Measurements from ENCODE around the gene ITPRIPL2. TPM values are rescaled to one million over a fixed set of nuclear protein-coding genes. Genes with fewer than 3 reads are reported as not detected.

Gene ITPRIPL2
- total RNA-seq, 1 experiment from 2014 or later = 30.0 TPM

- DNase-seq (ENCODE audit: extremely low read depth, low read depth) = no peak
Measured at GRCh38 chr16:19092653-19093410, 20.9 kb upstream of the ITPRIPL2 start.

GRCh38 chr16:19093631-19094541, 19.9 kb upstream of the ITPRIPL2 start:
- DNase-seq (ENCODE audit: extremely low read depth, low read depth) = no peak

GRCh38 chr16:19094542-19095365, 19.0 kb upstream of the ITPRIPL2 start:
- peak; percentile 71 for DNase-seq (ENCODE audit: extremely low read depth, low read depth)

GRCh38 chr16:19095654-19096053, 18.1 kb upstream of the ITPRIPL2 start:
- DNase-seq (ENCODE audit: extremely low read depth, low read depth) = no peak

GRCh38 chr16:19098173-19098572, 15.6 kb upstream of the ITPRIPL2 start:
- no peak for DNase-seq (ENCODE audit: extremely low read depth, low read depth)

- DNase-seq (ENCODE audit: extremely low read depth, low read depth) = no peak
Measured at GRCh38 chr16:19102187-19102872, 11.4 kb upstream of the ITPRIPL2 start.

- no peak for DNase-seq (ENCODE audit: extremely low read depth, low read depth)
Measured at GRCh38 chr16:19104607-19105006, 9.2 kb upstream of the ITPRIPL2 start.

GRCh38 chr16:19105131-19105530, 8.6 kb upstream of the ITPRIPL2 start:
- DNase-seq (ENCODE audit: extremely low read depth, low read depth) = no peak

- DNase-seq (ENCODE audit: extremely low read depth, low read depth) = no peak
Measured at GRCh38 chr16:19105891-19106624, 7.7 kb upstream of the ITPRIPL2 start.

- no peak for DNase-seq (ENCODE audit: extremely low read depth, low read depth)
Measured at GRCh38 chr16:19106625-19107020, 7.1 kb upstream of the ITPRIPL2 start.

GRCh38 chr16:19108409-19109287, 5.1 kb upstream of the ITPRIPL2 start:
- DNase-seq (ENCODE audit: extremely low read depth, low read depth) = no peak

- no peak for DNase-seq (ENCODE audit: extremely low read depth, low read depth)
Measured at GRCh38 chr16:19109288-19109664, 4.5 kb upstream of the ITPRIPL2 start.

GRCh38 chr16:19110537-19111360, 3.0 kb upstream of the ITPRIPL2 start:
- DNase-seq (ENCODE audit: extremely low read depth, low read depth) = no peak

- DNase-seq (ENCODE audit: extremely low read depth, low read depth) = no peak
Measured at GRCh38 chr16:19112099-19112407, 1.7 kb upstream of the ITPRIPL2 start.

- DNase-seq (ENCODE audit: extremely low read depth, low read depth) = no peak
Measured at GRCh38 chr16:19114359-19115147, 789 bp downstream of the ITPRIPL2 start.

GRCh38 chr16:19115148-19116021, 1.6 kb downstream of the ITPRIPL2 start:
- no peak for DNase-seq (ENCODE audit: extremely low read depth, low read depth)
